HL-60/S4 treated with phorbol 12-myristate 13-acetate at 8.2 ng/mL for 4 days and 3 days (cell line): ENCODE data around the gene PCIF1.
"Not testable (repeated sequence)": the region's sequence is repeated elsewhere in the genome, so short reads cannot be mapped to it uniquely, and the experiment has no call there.

ENCODE experiments used
- in situ Hi-C: fragments of 300-500 bp; cut with MboI; formaldehyde crosslinking; loops from 2 replicates; pipeline ENCODE4 v1.15.0; 2022; ENCODE audit warnings: low sequenced_read_pairs

The PCIF1 gene

DNA sequence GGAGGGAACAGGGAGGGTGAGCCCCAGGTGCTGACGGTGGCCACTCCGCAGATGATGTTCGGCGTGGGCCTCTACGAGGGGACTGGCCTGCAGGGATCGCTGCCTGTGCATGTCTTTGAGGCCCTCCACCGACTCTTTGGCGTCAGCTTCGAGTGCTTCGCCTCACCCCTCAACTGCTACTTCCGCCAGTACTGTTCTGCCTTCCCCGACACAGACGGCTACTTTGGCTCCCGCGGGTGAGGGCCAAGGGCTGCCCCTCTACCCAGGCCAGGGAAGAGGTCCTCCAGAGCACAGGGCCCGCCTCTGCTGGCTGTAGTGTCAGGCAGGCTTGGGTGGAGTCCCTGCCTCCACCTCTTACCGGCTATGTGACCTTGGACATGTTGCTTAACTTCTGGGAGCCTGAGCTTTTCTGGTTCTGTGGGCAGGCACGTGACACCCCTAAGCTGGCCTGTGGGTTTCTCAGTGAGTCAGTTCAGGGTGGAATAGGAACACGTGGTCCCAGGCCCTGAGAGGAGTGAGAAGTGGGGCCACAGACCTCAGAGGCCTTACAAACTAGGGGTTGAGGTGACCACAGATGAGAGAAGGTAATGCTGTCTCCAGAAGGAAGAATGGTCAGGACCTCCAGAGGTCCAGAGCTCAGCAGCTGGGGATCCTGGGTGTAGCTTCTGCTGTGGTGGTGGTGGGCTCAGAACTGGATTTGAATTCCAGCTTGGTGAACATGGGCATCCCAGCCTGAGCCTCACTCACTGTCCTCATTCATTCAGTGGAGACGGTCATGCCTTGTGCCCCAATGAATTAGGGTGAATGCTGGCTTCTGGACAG lies 11.9 kb downstream of the PCIF1 start:
- in situ Hi-C loops, result no loop called here

DNA sequence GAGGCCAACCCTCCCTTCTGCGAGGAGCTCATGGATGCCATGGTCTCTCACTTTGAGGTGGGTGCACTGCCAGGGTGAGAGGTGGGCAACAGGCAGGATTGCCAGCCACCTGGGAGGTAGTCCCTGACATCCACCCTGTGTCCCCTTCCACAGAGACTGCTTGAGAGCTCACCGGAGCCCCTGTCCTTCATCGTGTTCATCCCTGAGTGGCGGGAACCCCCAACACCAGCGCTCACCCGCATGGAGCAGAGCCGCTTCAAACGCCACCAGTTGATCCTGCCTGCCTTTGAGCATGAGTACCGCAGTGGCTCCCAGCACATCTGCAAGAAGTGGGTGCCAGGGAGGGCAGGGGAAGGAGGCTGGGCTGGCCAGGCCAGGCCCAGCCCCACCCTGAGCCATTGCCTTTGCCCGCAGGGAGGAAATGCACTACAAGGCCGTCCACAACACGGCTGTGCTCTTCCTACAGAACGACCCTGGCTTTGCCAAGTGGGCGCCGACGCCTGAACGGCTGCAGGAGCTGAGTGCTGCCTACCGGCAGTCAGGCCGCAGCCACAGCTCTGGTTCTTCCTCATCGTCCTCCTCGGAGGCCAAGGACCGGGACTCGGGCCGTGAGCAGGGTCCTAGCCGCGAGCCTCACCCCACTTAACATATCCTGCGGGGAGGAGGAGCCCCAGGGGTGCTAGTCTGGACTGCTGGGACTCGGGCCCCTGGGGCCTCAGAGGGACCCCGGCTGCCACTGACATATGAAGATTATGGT lies 12.8 kb downstream of the PCIF1 start:
- in situ Hi-C loops, result no loop called here

DNA sequence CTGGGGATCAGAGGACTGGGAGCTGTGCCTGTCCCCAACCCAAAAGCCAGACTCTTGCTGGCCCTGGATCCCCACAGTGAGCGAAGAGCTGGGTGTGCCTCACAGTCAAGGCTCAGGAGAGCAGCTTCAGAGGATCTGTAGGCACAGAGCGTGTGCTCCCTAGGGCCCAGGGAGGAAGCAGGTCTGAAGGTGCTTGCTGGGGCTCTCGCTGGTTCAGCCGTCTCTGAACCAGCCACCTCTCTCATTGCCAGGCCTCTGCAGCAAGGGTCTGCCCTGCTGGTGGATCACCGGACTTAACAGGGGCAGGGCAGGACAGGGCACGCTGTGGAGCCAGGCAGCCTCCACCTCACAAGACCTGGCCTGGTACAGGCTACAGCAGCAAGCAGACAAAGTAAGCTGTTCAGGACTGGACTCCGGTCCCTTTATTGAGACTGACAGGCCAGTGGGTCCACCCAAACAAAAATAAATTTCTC lies 13.8 kb downstream of the PCIF1 start:
- in situ Hi-C loops, result no loop called here

DNA sequence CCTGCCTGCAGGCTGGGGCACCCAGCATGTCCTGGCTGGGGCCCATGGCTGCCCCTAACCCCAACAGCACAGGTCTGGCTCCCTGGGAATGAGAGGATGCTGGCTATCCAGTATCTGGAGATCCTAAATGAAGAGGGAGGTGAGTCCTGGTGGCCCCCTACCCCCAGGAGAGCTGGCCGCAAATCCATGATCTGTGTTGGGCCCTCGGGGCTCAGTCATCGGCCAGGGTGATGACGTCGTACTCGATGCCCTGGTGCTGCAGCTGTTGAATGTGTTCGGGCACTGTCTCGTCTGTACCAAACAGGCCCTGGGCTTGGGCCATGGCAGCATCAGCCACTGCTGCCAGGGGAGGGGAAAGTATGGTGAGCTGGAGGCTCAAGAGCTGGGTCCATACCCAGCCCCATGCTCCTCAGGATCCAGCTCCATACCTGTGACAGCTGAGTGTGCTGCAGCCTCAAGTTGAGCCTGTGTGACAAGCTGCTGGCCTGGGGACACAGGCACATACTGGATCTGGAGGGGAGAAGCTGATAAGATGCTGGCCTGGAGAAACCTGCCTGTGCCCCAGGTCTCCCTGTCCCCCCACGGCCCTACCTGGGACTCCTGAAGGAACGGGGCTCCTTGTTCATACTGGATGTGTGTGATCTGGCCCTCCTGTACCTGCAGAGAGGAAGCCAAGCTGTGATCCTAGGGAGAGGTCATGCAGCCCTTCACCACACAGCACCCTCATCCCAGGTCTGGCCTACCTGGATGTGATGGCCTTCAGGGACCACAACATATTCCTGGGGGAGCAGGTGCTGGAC lies 14.5 kb downstream of the PCIF1 start:
- in situ Hi-C loops, result no loop called here

DNA sequence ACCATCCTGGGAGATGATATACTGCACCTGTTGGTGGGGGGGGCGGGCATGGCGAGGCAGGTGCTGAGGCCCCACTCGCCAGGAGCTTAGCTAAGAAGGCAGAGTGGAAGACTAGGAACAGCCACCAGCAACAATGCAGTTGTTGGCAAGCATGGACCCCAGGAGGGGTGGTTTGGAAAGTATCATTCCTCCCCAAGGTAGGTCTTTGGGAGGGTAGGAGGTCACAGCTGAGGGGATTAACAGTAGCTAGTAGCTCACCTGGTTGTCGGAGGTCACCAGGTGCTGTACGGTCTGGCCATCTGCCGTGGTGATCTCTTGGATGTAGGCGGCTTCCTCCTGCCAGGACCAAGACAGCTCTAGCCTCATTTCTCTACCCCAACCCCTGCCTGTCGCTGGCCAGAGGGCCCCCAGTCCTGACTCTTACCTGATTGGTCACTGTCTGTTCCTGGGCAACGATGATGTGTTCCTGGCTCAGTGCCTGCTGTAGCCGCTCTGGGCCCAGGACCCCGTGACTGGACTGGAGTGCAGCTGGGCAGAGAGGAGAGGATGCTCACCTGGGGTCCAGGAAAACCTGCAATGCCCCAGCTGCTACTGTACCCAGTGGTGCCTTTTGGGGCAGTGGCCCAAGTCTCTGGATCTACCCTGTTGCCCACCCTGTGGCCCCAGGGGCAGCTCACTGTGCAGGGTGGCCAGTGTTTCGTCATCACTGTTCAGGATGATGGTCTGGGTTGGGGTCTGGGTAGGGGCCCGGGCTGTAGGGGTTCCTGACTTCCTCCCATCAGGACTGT lies 15.3 kb downstream of the PCIF1 start:
- in situ Hi-C loops, result no loop called here

DNA sequence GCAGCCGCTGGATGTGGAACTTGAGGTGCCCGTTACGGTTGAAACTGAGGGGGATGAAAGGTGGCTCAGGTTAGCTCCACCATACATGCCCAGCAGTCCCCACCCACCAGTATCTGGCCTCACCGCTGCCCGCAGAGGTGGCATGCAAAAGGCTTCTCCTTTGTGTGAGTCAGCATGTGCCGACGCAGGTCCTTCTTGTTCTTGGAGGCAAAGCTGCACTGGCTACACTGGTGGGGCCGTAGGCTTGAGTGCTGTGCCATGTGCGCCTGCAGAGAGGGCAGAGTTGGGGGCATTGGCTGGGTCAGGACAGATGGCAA lies 15.8 kb downstream of the PCIF1 start:
- in situ Hi-C loops, result no loop called here

DNA sequence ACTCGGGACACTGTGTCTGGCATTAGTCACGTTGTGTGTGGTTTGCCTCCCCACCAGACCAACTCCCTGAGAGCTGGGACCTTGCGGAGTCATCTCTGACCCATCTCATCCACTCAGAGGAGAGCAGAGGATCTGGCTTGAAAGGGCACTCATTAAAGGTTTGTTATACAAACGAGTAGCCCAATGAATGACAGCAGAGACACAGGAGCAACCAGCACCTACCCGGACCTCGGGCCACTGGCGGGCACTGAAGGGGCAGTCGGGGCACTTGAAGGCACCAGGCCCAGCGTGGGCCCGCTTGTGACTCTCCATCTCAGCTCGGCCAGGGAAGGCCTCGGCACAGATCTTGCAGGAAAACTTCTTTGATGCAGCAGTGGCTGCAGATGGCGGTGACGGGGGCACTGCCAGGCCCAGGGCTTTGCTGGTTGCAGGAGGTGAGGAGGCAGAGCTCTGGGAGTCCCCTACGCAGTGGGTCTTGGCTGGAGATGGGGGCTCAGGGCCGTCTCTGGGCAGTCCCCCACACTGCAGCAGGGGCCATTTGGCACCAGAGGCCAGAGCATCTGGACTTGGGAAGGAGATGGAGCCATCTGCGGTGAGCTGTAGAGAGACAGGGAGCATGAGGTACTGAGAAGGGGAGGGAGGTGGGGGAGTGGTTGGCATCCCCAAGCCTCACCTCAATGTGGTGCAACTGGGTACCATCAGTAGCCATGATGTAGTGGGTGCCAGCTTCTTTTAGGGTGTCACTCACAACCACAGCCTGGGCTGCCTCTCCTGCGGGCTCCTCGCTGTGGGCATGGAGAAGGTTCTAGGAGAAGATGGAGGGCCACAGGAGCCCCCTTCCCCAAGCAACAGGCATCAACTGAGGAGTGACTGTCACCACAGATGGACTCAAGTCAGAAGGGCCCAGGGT lies 17.7 kb downstream of the PCIF1 start:
- in situ Hi-C loops, result no loop called here

DNA sequence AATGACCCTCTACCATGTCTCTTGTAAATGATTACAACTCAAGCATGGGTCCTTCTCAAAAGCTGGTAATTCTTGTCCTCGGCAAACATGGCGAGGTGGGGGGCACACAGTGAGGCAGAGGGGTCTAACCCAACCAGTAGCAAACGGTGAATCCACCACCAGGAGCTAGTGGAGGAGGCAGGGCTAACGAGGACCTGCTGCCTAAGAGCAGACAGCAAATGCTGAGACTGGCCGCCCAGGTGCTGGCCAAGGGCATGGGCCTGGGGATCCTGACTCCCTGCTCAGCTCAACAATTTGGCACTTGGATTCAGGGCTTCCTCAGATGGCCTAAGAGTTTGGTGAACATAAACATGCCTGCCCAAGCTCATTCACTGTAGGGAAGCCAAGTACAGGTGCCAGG lies 18.4 kb downstream of the PCIF1 start:
- in situ Hi-C loops, result no loop called here

DNA sequence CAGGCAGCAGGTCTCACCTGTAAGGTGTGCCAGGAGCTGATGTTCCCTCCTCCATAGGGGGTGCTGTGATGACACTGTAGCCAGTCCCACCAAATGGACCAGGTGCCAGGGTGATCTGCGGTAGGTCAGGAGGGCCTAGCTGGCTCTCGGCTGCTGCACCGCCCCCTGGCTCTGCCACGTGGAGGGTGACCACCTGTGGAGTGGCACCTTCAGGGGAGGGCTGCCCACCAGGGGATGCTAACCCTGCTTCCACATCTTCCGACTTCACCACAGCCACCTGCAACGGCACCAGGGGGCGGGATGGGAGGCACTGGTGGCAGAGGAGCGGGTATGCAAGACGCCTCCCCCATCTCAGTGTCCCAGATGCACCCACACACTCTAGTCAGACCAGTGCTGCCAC lies 19.2 kb downstream of the PCIF1 start:
- in situ Hi-C loops, result no loop called here

DNA sequence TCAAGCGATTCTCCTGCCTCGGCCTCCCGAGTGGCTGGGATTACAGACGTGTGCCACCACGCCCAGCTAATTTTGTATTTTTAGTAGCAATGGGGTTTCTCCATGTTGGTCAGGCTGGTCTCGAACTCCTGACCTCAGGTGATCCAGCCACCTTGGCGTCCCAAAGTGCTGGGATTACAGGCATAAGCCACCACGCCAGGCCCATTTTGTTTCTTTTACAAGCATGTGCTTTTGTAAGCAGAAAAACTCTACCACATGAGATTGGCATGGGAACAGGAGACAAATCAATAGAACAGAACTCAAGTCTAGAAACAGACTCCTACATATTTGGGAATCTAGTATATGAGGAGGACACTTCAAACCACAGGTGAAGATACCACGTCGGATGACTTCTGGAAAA lies 21.8 kb downstream of the PCIF1 start:
- in situ Hi-C loops, result not testable (repeated sequence)

DNA sequence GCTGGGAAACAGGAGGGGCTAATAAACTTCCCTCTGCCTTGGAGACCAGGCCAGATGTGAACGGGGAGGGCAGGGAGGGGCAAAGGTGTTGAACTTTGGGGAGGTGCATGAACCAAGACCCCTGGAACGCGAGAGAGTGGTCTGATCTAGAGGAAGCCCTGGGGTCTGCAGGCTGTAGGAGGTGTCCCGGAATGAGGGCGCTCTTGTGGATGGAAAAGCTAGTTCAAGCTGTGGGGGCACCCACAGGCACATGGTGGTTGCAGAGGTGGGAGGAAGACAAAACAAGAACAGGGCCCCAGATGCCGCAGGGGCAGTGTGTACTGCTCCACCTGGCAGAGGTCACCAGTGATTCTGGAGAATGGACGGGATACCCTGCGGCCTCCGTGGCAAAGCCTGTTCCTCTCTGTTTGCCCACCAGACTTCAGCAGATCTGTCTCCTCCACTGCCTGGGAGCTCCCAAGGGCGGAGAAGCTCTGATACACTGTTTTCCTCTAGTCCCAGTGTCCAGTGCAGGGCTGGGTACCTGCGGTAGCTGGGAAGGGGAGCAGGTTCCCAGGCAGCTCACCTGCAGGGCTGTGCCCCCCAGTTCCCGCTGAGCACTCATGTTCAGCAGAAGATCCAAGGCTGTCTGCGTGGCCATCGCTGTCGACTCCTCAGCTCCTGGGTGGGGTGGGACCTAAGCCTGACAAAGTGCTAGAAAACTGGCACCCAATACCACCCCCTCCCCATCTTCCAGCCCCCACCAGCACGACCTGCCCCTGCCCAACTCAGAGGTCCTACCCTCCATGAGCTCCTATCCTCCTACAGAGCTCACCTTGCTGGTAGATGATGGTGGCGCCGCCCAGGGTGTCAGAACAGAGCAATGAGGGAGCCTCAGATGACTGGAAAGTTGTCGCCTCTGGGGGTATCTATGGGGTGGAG lies 22.8 kb downstream of the PCIF1 start:
- in situ Hi-C loops, result no loop called here

DNA sequence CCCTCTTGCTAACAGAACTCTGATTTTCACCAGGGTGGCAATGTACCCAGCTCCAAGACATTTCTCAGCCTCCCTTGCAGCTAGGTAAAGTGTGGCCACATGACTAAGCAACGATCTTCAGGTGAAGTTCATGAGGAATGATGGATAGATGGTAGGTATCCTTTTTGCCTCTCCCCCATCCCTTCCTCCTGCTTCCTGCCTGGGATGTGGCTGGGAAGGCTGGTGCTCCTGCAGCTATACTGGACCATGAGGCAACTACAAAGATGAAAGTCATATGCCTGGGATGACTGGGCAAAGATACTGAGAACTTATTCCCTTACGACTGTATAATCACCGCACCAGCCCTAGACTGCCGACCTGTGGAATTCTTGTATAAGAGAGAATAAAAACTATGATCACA lies 24.1 kb downstream of the PCIF1 start:
- in situ Hi-C loops, result no loop called here

DNA sequence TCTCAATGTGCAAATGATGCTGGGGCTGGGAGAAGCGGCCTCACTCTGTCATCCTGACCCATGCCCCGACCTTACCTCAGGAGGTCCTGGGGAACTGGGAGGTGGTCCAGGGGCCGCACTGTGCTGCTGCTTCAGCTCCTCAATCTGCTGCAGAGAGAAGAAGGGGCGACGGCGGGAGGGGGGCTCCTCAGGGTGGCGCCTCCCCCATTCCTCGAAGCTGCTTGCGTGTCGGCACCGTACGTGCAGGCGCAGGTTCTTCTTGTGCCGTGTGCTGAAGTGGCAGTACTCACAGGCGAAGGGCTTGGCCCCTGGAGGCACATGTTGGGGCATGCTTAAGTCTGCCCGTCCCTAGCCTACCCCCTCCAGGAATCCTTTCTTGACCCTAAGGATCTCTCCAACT lies 24.6 kb downstream of the PCIF1 start:
- in situ Hi-C loops, result no loop called here

DNA sequence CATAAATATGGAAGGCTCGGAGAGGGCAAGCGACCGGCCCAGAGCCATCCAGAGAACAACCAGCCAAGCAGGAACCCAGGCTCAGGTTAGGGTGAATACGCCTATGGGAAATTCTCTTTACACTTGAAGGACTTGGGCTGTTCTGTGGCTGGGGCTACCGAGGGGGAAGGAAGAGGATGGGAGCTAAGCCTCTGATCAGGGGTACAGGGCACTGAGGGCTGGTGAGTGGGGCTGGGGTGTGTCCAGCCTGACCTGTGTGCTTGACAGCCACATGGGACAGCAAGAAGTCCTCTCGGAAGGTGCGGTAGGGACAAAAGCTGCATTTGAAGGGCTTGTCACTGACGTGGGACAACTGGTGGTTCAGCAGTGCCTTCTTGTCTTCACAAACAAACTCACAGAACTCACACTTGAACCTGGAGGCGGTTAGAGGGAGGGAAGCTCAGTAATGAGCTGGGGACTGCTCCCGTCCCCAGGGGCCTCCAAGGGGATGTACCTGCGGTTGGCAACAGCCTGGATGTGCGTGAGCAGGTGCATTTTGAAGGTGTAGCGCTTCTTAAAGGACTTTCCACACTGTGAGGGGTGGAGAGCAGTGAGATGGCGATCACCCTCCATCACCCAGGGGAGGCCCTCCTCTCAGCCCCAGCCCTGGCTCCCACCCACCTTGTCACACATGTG lies 25.6 kb downstream of the PCIF1 start:
- in situ Hi-C loops, result no loop called here

DNA sequence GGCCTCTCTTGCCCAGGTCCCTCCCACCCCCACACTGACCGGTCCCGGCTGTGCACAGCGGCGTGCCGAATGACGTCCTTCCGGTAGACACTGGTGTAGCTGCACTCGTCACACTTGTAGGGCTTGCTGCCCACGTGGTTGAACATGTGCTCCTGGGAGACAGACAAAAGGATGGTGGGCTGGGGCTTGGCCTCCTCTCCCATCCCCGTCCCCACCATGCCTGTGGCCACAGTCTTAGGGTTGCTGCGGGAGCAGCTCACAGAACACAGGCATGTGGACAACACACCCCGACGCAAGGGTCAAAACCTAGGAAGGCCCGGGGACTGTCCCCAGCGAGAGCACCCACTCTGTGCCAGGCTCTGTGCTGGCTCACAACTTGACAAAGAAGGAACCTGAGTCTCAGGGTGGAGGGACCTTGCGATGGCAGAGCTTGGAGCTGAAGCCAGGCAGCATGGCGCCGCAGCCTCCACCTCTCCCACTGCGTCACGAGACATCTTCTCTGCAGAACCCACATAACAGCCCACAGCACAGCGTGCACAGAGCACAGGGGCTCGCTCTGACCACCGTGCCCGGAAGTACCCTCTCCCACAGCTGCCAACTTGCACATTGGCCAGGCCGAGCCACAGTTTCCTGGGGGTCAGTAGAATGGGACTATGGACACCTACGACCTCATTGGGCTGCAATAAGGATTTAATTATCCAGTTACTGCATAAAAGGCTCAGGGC lies 27.7 kb downstream of the PCIF1 start:
- in situ Hi-C loops, result no loop called here

DNA sequence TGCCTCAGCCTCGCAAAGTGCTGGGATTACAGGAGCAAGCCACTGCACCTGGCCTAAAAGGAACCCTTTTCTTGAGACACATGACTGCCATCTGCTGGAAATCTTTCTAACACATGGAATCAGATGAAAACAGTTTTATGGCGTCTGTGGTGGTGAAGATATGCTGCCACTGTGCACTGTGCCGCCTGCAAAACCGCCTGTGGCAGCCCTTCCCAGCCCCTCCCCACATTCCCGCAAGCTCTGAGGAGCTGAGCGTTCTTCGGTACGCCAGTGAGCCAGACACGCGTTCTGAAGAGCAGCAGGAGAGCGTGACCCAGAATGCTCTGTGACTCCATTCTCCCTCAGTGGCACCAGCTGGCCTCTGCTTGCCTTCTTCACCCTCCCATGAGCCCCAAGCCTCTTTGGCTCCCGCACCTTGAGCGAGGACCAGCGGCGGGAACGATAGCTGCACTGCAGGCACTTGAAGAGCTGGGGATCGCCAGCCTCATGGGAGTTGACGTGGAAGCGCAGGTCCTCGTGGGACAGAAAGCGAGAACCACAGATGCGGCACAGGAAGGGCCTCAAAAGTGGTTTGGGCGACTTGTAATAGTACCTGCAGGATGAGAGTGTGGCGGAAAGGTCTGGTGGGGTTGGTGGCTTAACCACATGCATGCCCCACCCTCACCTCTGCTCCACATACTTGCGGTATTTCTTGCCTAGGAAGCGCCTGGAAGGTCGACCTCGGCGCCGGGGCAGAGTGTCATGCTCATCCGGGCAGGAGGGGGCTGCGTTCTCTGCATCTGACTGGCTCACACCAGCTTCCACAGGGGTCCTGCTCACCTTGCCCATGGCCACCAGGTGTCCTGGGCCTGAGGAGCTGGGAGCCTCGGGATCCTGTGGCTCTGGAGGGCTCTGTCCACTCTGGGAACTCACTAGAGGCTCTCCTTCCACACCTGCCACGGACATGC lies 28.8 kb downstream of the PCIF1 start:
- in situ Hi-C loops, result no loop called here
